GM18507 (cell line): ENCODE data around the gene OPA1.

ENCODE experiments used
- DNase-seq: peaks from one replicate; pipeline ENCODE4 v3.0.0; 2011; ENCODE audit warnings: low read depth; ENCODE audit not compliant: insufficient read length; ENCODE audit errors: extremely low spot score
- FAIRE-seq: peaks from 2 replicates; lab custom pipeline; 2011; peaks lifted over from hg19 to GRCh38; lab: Jason Lieb, UNC

OPA1 gene

DNA sequence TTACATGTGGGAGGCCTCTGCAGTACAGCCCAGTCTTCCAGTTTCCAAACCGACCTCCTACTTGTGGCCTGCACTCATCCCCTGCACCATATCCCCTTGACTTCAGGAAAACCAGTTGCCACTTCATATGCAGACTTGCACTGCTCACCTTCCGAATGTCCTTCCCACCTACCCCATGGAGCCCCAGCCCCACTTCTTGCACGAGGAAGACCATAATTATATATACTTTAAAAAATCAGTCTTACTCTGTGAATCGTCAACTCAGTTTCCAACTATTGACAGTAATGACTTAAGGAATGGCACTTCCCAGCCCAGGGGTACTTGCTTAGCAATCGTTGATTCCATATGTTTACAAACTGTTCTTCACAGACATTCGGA lies 136.1 kb downstream of the OPA1 start:
- DNase-seq (no peak), FAIRE-seq (no peak)

DNA sequence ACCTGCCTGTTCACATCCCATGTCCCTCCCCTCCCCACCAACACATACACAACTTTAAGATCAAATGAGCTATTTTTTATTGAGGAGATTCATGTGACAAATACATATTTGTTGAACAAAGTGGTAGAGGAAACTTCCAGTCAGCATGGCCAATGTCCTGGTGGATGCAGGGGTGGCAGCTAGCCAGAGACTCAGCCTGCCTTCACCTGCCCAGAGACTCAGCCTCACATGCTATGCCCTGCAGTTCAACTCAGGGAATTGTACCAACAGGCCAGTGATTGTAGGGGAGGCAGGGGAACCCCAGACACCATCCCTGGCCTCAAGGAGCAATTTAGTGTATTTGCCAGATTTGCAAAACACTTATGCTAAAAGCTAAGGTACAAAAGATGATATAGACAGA lies 136.6 kb downstream of the OPA1 start:
- DNase-seq (no peak), FAIRE-seq (no peak)

GRCh38 chr3:193730511-193730910 lies 137.5 kb downstream of the OPA1 start:
- no peak for DNase-seq
- FAIRE-seq: no peak

GRCh38 chr3:193730976-193731375 lies 138.0 kb downstream of the OPA1 start:
- FAIRE-seq (no peak), DNase-seq (no peak)

DNA sequence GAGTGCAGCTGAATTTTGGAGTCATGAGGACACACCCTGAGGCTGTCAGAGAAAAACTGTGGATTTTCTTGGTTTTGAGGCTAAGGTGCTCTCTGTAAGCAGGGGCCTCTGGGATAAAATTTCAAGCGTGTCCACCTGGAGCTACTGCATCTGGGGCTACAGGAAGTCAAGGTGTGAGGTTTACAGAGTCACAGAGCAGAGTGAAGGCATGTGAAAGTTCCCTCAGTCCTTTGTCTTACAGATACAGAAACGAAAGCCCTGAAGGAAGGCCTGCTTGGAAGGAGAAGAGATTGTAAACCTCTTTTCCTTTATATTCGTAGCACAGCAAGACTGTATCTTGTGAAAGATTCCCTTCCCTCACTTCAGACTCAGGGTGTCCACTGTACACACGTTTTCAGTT lies 138.6 kb downstream of the OPA1 start:
- FAIRE-seq (no peak), DNase-seq (no peak)

- FAIRE-seq: no peak
Observed at GRCh38 chr3:193732391-193732790, 139.4 kb downstream of the OPA1 start.

DNA sequence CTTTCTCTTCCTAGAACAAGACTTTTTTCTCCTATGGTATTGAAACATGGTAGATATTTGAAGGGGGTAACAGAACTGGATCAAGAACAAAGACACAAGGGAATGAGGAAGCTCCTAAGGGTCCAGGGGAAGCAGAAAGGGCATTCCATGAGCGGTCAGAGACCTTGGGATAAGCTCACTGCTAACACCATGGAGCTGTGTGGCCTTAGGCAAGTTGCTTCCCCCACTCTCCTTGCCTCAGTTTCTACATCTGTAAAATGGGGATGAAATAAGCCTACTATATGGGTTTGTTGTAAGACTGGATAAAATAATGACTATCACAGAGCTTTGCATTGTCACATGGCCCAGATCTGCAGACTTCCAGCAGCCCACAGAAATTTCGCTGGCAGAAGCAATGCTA lies 139.8 kb downstream of the OPA1 start:
- no peak for FAIRE-seq

More at GRCh38 chr3:193732391-193732790, 139.4 kb downstream of the OPA1 start:
- no peak for DNase-seq

GRCh38 chr3:193734737-193735366 lies 141.8 kb downstream of the OPA1 start:
- no peak for DNase-seq
- no peak for FAIRE-seq

More for the DNA sequence above, 139.8 kb downstream of the OPA1 start:
- no peak for DNase-seq

- FAIRE-seq (no peak), DNase-seq (no peak)
Observed at GRCh38 chr3:193735850-193736249, 142.8 kb downstream of the OPA1 start.

- no peak for DNase-seq
- FAIRE-seq: no peak
Observed at GRCh38 chr3:193736616-193737015, 143.6 kb downstream of the OPA1 start.

- DNase-seq (no peak), FAIRE-seq (no peak)
Observed at GRCh38 chr3:193737191-193737751, 144.3 kb downstream of the OPA1 start.

DNA sequence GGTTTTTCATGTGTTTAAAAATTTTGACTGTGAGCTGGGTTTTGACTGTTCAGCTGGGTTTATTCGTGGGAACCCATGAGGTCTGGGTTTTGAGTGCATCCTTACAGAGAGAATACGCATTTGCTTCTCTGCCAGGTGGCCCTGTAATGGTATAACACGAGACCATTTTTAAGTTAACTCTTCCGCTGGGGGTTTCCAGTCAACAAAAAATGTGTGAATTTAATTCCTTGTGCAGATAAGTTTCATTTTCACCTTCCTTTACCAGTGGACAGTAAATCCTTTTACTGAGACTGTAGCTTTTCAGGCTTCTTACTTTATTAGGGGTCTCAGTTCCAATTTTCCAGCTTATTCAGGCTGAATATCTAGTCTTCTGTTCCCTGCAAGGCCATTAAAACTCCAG lies 149.6 kb downstream of the OPA1 start:
- peak; percentile 71 for FAIRE-seq
- DNase-seq: peak; percentile 22

GRCh38 chr3:193743702-193744047 lies 150.7 kb downstream of the OPA1 start:
- DNase-seq (peak; percentile 12), FAIRE-seq (peak; percentile 85)

DNA sequence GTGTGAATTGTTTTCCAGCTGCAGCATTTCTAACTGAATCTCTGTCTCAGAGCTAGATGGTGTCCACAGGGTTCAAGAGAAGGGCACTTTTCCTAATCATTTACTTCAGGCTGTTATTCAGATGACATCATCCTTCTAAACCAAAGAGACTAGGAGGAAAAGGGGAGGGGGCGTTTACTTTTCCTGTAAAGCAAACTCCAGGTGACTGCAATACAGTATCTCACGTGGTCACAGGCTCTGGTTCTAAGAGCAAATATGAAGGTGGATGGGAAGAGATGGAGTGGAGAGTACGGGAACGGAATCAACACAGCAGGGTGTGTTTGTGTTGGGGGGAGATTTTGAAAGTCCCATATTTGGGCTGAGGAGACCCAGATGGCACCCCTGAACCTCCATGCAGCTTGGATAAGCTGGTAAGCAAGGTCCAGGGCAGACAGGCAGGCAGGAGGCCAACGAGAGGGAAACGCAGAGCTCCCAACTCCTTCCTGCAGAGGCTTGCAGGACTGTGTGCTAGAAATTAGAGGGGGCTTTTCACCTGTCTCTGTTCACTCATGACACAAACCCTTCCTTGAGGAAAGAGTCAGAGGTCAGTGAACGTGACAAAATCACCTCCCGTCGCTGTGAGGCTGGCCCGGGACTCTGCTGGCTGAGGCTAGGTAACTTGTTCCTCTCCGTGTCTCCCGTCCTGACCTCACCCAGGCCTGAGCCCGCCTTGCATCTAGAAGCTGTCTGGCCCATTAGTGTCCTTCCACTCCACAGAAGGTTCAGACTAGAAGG lies 151.2 kb downstream of the OPA1 start:
- DNase-seq (no peak), FAIRE-seq (no peak)

DNA sequence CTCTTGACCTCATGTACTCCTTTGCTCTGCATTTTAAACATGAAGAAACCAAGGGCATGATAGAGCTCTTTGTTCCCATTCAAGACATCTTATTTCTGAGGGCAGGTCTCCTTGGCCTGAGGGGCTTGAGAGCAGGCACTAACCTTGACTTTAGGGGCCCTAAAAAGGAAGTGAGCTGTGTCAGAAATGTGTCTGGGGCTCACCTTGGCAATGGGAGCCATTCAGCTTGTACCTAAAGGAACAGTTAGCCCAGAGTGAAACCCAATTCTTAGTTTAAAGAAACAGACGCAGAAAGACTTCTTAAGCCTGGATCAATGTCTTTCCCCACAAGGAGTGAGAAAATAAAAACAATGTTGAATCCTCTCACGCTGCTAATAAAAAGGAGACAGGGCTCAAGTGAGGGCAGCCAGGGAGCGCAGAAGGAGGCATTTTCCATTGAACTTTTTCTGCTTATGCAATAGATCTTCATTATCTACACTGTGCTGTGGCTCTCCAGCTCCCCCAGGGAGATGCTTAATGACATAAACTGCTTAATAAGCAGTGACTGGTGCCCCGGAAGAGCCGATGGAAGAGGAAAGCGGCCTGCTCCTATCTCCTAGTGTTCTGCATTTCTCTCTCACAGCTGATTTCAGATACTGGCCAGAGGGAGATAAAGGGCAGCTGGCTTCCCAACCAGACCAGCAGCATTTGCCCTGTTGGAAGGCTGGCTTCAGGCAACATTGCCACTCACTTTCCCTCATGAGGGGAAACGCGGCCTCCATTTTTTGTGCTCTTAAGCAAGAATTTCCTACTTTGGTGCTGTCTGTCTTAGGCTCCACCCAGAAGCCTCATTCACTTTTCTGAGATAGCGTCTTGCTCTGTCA lies 152.0 kb downstream of the OPA1 start:
- FAIRE-seq (no peak), DNase-seq (no peak)

DNA sequence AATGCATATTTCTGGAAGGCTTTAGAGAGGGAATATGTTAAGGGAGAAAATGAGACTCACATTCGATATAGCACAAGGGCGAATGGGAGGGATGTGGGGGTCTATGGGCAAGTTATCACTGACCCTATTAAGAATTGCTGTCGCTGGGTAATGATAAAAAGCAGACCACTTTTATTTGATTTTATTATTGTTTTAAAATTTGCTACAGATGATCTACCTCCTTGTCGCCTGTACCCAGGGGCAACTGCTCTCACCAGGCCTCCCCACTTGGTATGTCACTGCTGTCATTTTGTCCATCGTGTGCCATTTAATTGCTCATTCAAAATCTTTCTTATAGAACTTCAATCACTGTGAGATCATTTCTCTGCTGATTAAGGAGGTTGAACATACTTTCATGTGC lies 153.8 kb downstream of the OPA1 start:
- FAIRE-seq (no peak), DNase-seq (no peak)
